Hindlimb muscle (tissue), 1 donor: Measurements from ENCODE around the gene INPP5D. TPM values are rescaled to one million over a fixed set of nuclear protein-coding genes. Genes with fewer than 3 reads are reported as not detected.

Experiments
- DNase-seq: peaks from one replicate; pipeline ENCODE4 v3.0.0-alpha.2; 2013
- polyA plus RNA-seq: library from polyadenylated mRNA; unstranded; fragments of 120-200 nt; gene quantifications from one replicate; pipeline ENCODE4 v1.2.1, GENCODE V29; 2013; ENCODE audit not compliant: insufficient read length

INPP5D gene
- polyA plus RNA-seq, 1 donor: 8.9 TPM

DNA sequence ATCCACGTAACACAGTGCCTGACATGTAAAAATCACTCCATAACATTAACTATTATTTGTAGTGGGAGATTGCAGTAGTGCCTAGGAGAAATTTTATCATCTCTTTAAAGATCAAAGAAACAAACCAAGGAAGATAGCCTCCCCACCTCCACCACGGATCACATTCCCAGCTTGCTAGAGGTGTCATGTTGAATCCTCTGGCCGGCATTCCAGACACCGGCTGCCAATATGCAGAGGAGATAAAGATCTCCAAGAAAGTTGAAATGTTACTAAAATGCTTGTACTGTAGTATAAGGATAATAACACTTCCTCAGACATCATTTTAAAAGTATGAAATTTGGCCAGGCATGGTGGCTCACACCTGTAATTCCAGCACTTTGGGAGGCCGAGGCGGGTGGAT lies 185.3 kb downstream of the INPP5D start:
- DNase-seq: no peak

GRCh38 chr2:233247116-233247515 lies 187.0 kb downstream of the INPP5D start:
- no peak for DNase-seq

DNA sequence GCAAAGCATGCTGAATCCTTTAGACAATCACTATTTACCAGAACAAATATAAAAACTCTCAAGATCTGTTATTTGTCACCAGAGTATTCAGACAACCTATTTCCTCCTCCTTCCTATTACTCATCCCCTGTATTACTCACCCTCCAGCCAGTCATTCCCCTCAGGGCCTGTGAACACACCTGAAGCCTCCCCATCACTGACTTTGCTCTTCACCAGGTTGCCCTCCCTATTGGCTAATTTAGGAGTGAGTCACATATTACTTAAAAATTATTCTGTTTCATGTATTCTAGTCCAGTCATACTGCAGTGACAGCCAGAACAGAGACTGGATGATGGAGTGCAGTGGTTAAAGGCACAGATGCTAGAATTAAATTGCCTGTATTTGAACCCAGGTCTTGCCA lies 187.6 kb downstream of the INPP5D start:
- no peak for DNase-seq

DNA sequence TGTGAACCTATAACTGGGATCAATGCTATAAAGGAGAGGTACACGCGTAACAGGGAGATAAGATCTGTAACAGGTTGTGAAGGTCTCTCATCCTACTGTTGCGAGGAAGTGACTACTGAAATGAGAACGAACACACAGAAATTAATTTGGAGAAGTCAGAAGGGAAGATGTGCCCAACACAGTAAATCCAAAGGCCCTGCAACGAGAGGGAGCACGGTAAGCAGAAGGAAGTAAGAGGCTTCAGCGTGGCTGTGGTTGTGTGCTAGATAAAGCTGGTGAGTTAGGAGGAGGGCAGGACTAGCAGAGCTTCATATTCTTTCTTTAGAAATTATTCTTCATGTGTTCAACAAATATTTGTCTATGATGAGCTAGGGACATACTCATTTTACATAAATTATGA lies 188.9 kb downstream of the INPP5D start:
- DNase-seq: no peak

DNA sequence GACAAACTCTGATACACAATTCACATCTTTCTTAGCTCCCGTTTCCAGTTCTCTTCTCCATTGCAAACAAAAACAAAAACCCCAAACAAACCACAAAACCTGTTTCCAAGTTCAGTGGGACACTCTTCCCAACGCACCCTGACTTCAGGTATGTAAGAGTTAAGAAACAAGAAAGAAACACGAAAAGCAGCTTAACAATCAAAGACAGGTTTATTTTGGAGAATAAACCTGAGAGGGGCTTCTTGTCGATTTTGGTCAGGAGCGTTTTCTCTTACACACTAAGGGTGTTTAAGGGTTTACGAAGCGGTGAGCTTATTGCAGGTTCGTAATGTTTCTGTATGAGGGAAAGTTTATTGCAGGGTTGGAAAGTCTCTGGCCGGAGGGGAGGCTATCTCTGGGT lies 190.4 kb downstream of the INPP5D start:
- DNase-seq: no peak

GRCh38 chr2:233250985-233251305 lies 190.8 kb downstream of the INPP5D start:
- DNase-seq: no peak

- peak; percentile 97 for DNase-seq
Measured at GRCh38 chr2:233251306-233252116, 191.4 kb downstream of the INPP5D start, which contains the start of gene ATG16L1. Gene ATG16L1 (plus strand): TSS chr2:233251673. CDS start chr2:233251828, 155 bp downstream.

DNA sequence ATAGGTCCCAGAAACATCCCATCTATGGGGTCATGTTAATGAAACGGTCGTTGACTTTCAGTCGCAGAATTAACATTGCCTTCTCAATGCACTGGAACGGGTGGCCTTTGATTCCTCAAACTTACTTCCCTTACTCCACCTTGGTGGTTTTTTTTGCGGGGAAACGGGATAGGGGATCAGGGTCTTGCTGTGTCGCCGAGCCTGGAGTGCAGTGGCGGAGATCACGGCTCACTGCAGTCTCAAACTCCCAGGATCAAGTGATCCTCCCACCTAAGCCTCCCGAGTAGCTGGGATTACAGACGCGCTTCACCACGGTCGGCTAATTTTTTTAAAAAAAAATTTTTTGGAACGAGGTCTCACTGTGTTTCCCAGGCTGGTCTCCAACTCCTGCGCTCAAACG lies 192.1 kb downstream of the INPP5D start:
- no peak for DNase-seq

DNA sequence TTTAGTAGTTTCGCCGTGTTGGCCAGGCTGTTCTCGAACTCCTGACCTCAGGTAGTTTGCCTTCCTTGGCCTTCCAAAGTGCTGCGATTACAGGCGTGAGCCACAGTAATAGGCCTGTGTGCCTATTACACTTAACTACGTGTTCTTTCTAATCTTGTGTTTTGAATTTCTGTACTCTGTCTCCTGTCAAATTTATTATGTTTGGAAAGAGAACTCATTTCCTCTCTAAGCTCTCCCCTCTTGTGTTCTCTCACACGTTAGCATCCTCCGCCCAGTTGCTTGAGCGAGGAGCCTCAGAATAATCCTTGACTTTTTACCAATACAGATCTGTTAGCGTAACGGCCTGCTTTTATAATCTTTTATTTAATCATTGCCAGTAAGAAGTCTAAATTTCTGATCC lies 195.0 kb downstream of the INPP5D start:
- no peak for DNase-seq

- no peak for DNase-seq
Measured at GRCh38 chr2:233256048-233256447, 195.9 kb downstream of the INPP5D start.

Other genes starting within 250 kb of the INPP5D start
- 1.9 TPM for gene SNORC, start 190.1 kb upstream of the INPP5D start, polyA plus RNA-seq
- 0.56 TPM for gene NGEF, start 47.1 kb upstream of the INPP5D start, polyA plus RNA-seq
- not detected for gene NEU2, start 27.7 kb upstream of the INPP5D start, polyA plus RNA-seq
- 18.9 TPM for gene ATG16L1, start 191.3 kb downstream of the INPP5D start, polyA plus RNA-seq
- gene SAG, start 247.5 kb downstream of the INPP5D start, polyA plus RNA-seq: 0.22 TPM